Subcutaneous adipose tissue (tissue), 4 donors: ENCODE data around the gene MYPN. TPM values are rescaled to one million over a fixed set of nuclear protein-coding genes. Genes with fewer than 3 reads are reported as not detected.

Source experiments
- total RNA-seq, 4 donors: library from RNA; depleted of rRNA; stranded (reverse); fragments of >200 nt; gene quantifications; one replicate each; pipeline ENCODE4 v1.1.0, GENCODE V29; 2016
- TF ChIP-seq, protein P1 (sequence below): fragments of 450-650 bp; IDR thresholded peaks from one replicate; pipeline ENCODE4 v1.5.1; 2016; ENCODE audit warnings: low read depth, mild to moderate bottlenecking, control low read depth, antibody characterized with exemption, moderate library complexity

The MYPN gene
- total RNA-seq, 4 donors from 2014 or later = not detected

DNA sequence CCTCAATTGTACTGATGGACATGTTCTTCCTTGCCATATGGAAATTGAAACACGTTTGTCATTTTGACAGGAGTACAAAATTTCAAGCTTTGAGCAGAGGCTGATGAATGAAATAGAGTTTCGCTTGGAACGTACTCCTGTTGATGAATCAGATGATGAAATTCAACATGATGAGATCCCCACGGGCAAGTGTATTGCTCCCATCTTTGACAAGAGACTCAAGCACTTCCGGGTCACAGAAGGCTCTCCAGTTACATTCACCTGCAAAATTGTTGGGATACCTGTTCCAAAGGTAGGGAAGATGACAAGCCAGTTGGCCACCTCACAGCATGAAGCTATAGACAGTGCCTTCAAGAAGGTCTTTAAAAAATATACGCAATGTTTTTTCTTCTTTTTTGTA lies 79.5 kb downstream of the MYPN start:
- TF ChIP-seq, protein P1, sequence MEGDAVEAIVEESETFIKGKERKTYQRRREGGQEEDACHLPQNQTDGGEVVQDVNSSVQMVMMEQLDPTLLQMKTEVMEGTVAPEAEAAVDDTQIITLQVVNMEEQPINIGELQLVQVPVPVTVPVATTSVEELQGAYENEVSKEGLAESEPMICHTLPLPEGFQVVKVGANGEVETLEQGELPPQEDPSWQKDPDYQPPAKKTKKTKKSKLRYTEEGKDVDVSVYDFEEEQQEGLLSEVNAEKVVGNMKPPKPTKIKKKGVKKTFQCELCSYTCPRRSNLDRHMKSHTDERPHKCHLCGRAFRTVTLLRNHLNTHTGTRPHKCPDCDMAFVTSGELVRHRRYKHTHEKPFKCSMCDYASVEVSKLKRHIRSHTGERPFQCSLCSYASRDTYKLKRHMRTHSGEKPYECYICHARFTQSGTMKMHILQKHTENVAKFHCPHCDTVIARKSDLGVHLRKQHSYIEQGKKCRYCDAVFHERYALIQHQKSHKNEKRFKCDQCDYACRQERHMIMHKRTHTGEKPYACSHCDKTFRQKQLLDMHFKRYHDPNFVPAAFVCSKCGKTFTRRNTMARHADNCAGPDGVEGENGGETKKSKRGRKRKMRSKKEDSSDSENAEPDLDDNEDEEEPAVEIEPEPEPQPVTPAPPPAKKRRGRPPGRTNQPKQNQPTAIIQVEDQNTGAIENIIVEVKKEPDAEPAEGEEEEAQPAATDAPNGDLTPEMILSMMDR = no peak

DNA sequence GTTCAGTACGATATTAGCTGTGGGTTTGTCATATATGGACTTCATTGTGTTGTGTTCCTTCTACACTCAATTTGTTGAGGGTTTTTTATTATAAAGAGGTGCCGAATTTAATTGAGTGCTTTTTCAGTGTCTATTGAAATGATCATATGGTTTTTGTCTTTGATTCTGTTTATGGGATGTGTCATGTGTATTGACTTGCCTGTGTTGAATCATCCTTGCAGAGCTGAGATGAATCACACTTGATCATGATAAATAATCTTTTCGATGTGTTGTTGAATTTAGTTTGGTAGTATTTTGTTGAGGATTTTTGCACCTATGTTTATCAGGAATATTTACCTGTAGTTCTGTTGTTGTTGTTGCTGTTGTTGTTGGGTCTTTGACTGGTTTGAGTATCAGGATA lies 82.8 kb downstream of the MYPN start:
- TF ChIP-seq, protein P1 = no peak

GRCh38 chr10:68194290-68194689 lies 85.0 kb downstream of the MYPN start:
- TF ChIP-seq, protein P1 = no peak

DNA sequence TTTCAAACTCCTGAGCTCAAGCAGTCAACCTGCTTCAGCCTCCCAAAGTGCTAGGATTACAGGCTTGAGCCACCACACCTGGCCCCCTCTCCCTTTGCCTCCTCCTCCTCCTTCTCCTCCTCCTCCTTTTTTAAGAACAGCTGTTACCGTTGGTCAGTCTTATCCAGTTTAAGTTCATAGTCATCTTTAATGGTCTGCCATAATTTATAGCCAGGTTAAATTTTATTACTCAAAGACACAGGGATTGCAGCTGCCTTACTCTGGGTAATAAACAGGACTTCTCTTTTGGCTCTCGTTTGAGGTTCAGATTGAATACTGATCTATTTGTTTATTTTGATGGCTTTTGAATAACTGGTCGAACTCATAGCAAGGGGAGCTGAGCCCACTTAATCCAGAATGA lies 87.4 kb downstream of the MYPN start:
- TF ChIP-seq, protein P1 = no peak

DNA sequence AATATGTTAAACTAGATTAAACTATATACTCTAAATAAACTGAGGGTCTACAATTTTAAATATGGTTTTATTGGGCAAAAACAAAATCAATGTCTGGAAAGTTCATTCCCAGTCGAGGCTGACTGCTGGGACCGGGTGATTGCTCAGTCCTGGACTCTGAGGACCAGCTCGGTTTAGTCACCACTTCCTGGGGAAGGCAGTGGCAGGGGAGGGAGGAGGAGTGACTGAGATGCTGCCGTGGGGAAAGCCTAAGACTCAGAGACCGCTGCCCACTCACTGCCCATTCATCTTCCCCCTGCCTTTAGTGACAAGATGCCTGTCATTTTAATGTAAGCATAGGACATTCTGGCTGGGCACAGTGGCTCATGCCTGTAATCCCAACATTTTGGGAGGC lies 93.7 kb downstream of the MYPN start:
- TF ChIP-seq, protein P1 = no peak

- TF ChIP-seq, protein P1 = no peak
Observed at GRCh38 chr10:68208424-68209042, 99.2 kb downstream of the MYPN start.

DNA sequence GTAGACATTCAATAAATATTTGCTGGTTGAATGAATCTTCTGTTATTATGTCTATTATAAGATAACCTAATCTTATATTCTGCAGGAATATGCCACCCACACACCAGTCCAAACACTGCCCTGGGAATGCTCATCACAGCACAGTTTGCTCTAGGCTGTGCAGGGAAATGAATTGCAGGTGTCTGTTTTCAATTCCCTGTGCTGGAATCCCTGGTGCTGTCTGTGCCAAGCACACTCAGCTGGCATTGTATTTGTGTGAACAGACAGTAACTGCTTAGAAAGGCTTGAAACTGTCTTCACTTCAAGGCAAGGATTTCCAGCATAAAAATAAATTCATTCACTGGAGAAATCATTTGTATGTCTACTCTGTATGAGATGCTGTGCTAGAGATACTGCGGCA lies 102.4 kb downstream of the MYPN start:
- TF ChIP-seq, protein P1 = no peak
